Fibroblast of lung (primary cell): Measurements from ENCODE around the gene SLC23A2.

Experiments used
- CTCF ChIP-seq, 2 donors: IDR thresholded peaks in 1 of 2; conservative IDR thresholded peaks in 1 of 2; 1 replicate in 1 of 2; 2 replicates in 1 of 2; pipeline ENCODE4 v1.5.1; 2011 to 2012; ENCODE audit warnings: low read length in 2 of 2, control low read depth in 1 of 2, inconsistent platforms in 1 of 2, low read depth in 1 of 2, mild to moderate bottlenecking in 1 of 2
- EZH2 ChIP-seq: IDR thresholded peaks from 2 replicates; pipeline ENCODE4 v1.5.1; 2012; ENCODE audit warnings: low read length, control low read depth, mild to moderate bottlenecking; ENCODE audit errors: missing control alignments

- TF ChIP-seq CTCF (conservative IDR thresholded peaks at IDR 0.05 in 1 of 2, IDR thresholded peaks at IDR 0.05 in 1 of 2; ENCODE audit: low read depth in 1 of 2, low read length in 2 of 2) (no peak), EZH2 (no peak)
Observed at GRCh38 chr20:5036828-5037227, 35.5 kb upstream of the SLC23A2 start.
